Measurements from ENCODE around the gene SSC4D. TPM values are rescaled to one million over a fixed set of nuclear protein-coding genes. Genes with fewer than 3 reads are reported as not detected.
A peak's percentile ranks its signal among the peaks of the same experiment; 100 is the strongest.

The SSC4D gene
- total and polyA plus RNA-seq, 9 of the 15 experiments (the other 6 are each of a cell fraction or from before 2014, with no cell fraction given): 0.06 to 1.1 (median 0.85) TPM; not detected in 1

DNA sequence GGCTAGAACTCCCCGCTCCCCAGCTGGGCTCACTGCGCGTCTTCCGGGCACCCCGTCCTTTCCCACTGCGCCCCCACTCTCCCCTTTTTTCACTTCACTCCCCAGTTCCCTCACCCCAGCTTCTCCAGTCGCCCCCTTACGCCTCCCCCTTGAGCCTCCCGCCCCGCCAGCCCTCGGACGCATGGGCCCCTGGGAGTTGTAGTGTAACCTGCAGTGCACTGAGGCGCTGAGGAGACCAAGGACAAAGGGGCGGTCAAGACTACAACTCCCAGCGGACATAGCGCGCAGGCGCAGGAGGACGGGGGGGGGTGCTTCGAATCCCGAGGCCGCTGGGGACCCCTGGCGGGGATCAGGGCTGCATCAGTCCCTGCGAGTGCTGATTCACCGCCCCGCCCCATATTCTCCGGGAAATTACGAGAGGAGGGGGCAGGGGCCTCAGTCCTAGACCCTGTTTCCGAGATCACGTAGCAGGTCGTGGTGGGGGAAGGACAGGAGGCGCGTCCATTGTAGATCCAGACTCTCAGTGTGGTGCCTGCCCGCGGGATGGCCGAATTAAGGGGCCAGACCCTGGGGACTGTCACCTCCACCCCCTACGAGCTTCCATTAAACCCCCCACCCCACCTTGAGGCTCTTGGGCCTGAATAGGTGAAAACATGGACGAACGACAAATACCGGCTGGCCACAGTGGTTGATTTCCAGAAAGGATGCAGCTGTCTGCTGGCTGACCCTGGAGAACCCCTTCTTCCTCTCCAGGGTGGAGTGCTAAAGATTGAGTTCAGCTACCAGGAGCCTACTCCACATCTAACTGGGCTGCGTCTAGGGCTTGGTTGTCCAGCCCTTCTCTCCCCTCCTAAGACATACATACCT is 50.2 kb downstream of the SSC4D start (continued):
- TF ChIP-seq, protein P1, sequence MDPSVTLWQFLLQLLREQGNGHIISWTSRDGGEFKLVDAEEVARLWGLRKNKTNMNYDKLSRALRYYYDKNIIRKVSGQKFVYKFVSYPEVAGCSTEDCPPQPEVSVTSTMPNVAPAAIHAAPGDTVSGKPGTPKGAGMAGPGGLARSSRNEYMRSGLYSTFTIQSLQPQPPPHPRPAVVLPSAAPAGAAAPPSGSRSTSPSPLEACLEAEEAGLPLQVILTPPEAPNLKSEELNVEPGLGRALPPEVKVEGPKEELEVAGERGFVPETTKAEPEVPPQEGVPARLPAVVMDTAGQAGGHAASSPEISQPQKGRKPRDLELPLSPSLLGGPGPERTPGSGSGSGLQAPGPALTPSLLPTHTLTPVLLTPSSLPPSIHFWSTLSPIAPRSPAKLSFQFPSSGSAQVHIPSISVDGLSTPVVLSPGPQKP (CRISPR knock-in tag; IDR thresholded peaks at IDR 0.05): no peak
- no peak for TF ChIP-seq SMAD3 (CRISPR knock-in tag; conservative IDR thresholded peaks at IDR 0.05)
- TF ChIP-seq EZH2 (IDR thresholded peaks at IDR 0.05; ENCODE audit: borderline replicate concordance, low read depth, low read length): no peak
- TF ChIP-seq ZNF76 (CRISPR knock-in tag; IDR thresholded peaks at IDR 0.05; ENCODE audit: borderline replicate concordance): peak; percentile 65; the same call in 1 of the 2 replicates
- TF ChIP-seq RBM15 (IDR thresholded peaks at IDR 0.05; ENCODE audit: insufficient read depth, low read length): no peak
- TF ChIP-seq, protein P2, sequence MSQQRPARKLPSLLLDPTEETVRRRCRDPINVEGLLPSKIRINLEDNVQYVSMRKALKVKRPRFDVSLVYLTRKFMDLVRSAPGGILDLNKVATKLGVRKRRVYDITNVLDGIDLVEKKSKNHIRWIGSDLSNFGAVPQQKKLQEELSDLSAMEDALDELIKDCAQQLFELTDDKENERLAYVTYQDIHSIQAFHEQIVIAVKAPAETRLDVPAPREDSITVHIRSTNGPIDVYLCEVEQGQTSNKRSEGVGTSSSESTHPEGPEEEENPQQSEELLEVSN (IDR thresholded peaks at IDR 0.05; ENCODE audit: borderline replicate concordance in 1 of 2, extremely low read depth in 1 of 2, insufficient read depth in 1 of 2, insufficient read length in 1 of 2, low read depth in 1 of 2, low read length in 1 of 2, poor library complexity in 1 of 2, severe bottlenecking in 1 of 2): no peak
- no peak for TF ChIP-seq ZNF408 (CRISPR knock-in tag; IDR thresholded peaks at IDR 0.05; ENCODE audit: low read depth)
- no peak for TF ChIP-seq ZNF274 (IDR thresholded peaks at IDR 0.05; ENCODE audit: borderline replicate concordance, low read depth, low read length)
- no peak for TF ChIP-seq MCM5 (IDR thresholded peaks at IDR 0.05; ENCODE audit: low read depth)
- TF ChIP-seq, protein P3, sequence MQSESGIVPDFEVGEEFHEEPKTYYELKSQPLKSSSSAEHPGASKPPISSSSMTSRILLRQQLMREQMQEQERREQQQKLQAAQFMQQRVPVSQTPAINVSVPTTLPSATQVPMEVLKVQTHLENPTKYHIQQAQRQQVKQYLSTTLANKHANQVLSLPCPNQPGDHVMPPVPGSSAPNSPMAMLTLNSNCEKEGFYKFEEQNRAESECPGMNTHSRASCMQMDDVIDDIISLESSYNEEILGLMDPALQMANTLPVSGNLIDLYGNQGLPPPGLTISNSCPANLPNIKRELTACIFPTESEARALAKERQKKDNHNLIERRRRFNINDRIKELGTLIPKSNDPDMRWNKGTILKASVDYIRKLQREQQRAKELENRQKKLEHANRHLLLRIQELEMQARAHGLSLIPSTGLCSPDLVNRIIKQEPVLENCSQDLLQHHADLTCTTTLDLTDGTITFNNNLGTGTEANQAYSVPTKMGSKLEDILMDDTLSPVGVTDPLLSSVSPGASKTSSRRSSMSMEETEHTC (IDR thresholded peaks at IDR 0.05): no peak
- TF ChIP-seq DPF2 (IDR thresholded peaks at IDR 0.05): peak; percentile 83
- peak; percentile 73; the same call in 1 of the 2 replicates for TF ChIP-seq ZNF766 (CRISPR knock-in tag; conservative IDR thresholded peaks at IDR 0.05)
- TF ChIP-seq, protein P4, sequence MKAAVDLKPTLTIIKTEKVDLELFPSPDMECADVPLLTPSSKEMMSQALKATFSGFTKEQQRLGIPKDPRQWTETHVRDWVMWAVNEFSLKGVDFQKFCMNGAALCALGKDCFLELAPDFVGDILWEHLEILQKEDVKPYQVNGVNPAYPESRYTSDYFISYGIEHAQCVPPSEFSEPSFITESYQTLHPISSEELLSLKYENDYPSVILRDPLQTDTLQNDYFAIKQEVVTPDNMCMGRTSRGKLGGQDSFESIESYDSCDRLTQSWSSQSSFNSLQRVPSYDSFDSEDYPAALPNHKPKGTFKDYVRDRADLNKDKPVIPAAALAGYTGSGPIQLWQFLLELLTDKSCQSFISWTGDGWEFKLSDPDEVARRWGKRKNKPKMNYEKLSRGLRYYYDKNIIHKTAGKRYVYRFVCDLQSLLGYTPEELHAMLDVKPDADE (conservative IDR thresholded peaks at IDR 0.05; ENCODE audit: control insufficient read depth, low read depth, low read length): peak; percentile 90; the same call in 1 of the 2 replicates
- TF ChIP-seq SRSF1 (IDR thresholded peaks at IDR 0.05; ENCODE audit: low read depth, low read length): no peak
- TF ChIP-seq DMBX1 (CRISPR knock-in tag; IDR thresholded peaks at IDR 0.05; ENCODE audit: borderline replicate concordance): 0 out of 2 replicates have a peak, but pooled peaks have one; percentile 14
- TF ChIP-seq, protein P5, sequence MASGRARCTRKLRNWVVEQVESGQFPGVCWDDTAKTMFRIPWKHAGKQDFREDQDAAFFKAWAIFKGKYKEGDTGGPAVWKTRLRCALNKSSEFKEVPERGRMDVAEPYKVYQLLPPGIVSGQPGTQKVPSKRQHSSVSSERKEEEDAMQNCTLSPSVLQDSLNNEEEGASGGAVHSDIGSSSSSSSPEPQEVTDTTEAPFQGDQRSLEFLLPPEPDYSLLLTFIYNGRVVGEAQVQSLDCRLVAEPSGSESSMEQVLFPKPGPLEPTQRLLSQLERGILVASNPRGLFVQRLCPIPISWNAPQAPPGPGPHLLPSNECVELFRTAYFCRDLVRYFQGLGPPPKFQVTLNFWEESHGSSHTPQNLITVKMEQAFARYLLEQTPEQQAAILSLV (tag; IDR thresholded peaks at IDR 0.05): 0 out of 2 replicates have a peak, but pooled peaks have one; percentile 17
- peak; percentile 33; the same call in 1 of the 2 replicates for TF ChIP-seq GATAD2A (IDR thresholded peaks at IDR 0.05)
- no peak for TF ChIP-seq FOXP1 (CRISPR knock-in tag; IDR thresholded peaks at IDR 0.05)
- peak in 1 of 2 experiments; percentile 87; a peak in 2 of 4 replicates for TF ChIP-seq SRF (CRISPR knock-in tag; IDR thresholded peaks at IDR 0.05)
- no peak for TF ChIP-seq POLR2G (IDR thresholded peaks at IDR 0.05; ENCODE audit: low read depth, low read length)

Data from K562 (cell line).